ENCODE data around the gene CA7.

Gene CA7

GRCh38 chr16:66899310-66899944, 55.2 kb downstream of the CA7 start:
- DNase-seq: peak; percentile 36

- peak; percentile 89 for DNase-seq
Observed at GRCh38 chr16:66899945-66900710, 55.9 kb downstream of the CA7 start.

- DNase-seq: no peak
Observed at GRCh38 chr16:66900721-66901441, 56.7 kb downstream of the CA7 start.

GRCh38 chr16:66901626-66902025, 57.4 kb downstream of the CA7 start:
- no peak for DNase-seq

GRCh38 chr16:66902648-66903543, 58.7 kb downstream of the CA7 start:
- no peak for DNase-seq
